K562 (cell line): ENCODE results near the gene LENG8. TPM values are rescaled to one million over a fixed set of nuclear protein-coding genes. Genes with fewer than 3 reads are reported as not detected.

ENCODE experiments used
- ATAC-seq: fragments of 200-7000 bp; cut with Tn5 transposase; 3 replicates; pipeline ENCODE4 v1.9.1; 2020; ENCODE audit warnings: moderate library complexity
- BruUV-seq: library from RNA; stranded (reverse); fragments of 400-500 nt; replicated peaks from 2 replicates; lab custom pipeline; 2021; lab: Mats Ljungman, UMichigan
- CTCF ChIA-PET: fragments of 300-600 bp; formaldehyde crosslinking; extraction: SDS; loops from one replicate; lab custom pipeline; 2021; ENCODE audit warnings: low intra/inter-chr PET ratio; lab: Yijun Ruan, JAX
- POLR2A ChIA-PET: fragments of 300-600, 350-650 bp; sonication (Branson Sonifier 250); formaldehyde crosslinking; extraction: SDS; loops from one replicate; lab custom pipeline; 2021; ENCODE audit warnings: antibody characterized with exemption, inconsistent platforms; lab: Yijun Ruan, JAX
- DNase-seq, 4 experiments: peaks; one replicate each; pipeline versions ENCODE4 v3.0.0 to v3.0.0-alpha.2; 2011 to 2018; ENCODE audit warnings: low spot score in 3 of 4, mixed read lengths in 3 of 4; ENCODE audit errors: extremely low read depth in 1 of 4
- FAIRE-seq: peaks from 2 replicates; lab custom pipeline; 2011; peaks lifted over from hg19 to GRCh38; lab: Jason Lieb, UNC
- H2AFZ ChIP-seq: 2 replicates; pipeline ENCODE4 v1.6.0; 2011; ENCODE audit warnings: low read depth, low read length, control low read depth, inconsistent platforms
- H3K27ac ChIP-seq: fragments of 200-600 bp; 3 replicates; pipeline ENCODE4 v1.8.0; 2011; ENCODE audit warnings: low read depth, mild to moderate bottlenecking, control low read depth, inconsistent platforms, low read length, moderate library complexity, mixed read lengths; ENCODE audit errors: extremely low read depth
- H3K27me3 ChIP-seq, 2 experiments: fragments of 300-600 bp in 1 of 2; 2 replicates in 1 of 2; 3 replicates in 1 of 2; pipeline versions ENCODE4 v1.6.0 to v1.8.0; 2011; ENCODE audit warnings: inconsistent platforms in 2 of 2, low read length in 2 of 2, mild to moderate bottlenecking in 1 of 2, mixed read lengths in 1 of 2, moderate library complexity in 1 of 2; ENCODE audit not compliant: control insufficient read depth in 2 of 2, insufficient read depth in 2 of 2
- H3K36me3 ChIP-seq: fragments of 300-600 bp; 3 replicates; pipeline ENCODE4 v1.8.0; 2011; ENCODE audit warnings: mild to moderate bottlenecking, low read length, inconsistent platforms; ENCODE audit not compliant: control insufficient read depth, insufficient read depth
- H3K4me1 ChIP-seq, 2 experiments: fragments of 200-600 bp in 1 of 2; replicated peaks in 1 of 2; 2 replicates in 1 of 2; 3 replicates in 1 of 2; pipeline versions ENCODE4 v1.5.1 to v1.8.0; 2011; ENCODE audit warnings: inconsistent platforms in 2 of 2, low read length in 2 of 2, mild to moderate bottlenecking in 1 of 2, mixed read lengths in 1 of 2, moderate library complexity in 1 of 2; ENCODE audit not compliant: control insufficient read depth in 2 of 2, insufficient read depth in 2 of 2
- H3K4me2 ChIP-seq: 2 replicates; pipeline ENCODE4 v1.6.1; 2011; ENCODE audit warnings: low read length, control low read depth, inconsistent platforms, mixed read lengths; ENCODE audit not compliant: insufficient read depth
- H3K4me3 ChIP-seq: fragments of 200-600 bp; sonication (generic), shearing (Covaris generic); 2 replicates; pipeline ENCODE4 v1.5.1; 2016; ENCODE audit warnings: control low read depth, inconsistent platforms
- H3K79me2 ChIP-seq: fragments of 200-600 bp; 3 replicates; pipeline ENCODE4 v1.8.0; 2011; ENCODE audit warnings: low read length, inconsistent platforms; ENCODE audit not compliant: control insufficient read depth, insufficient read depth
- H3K9ac ChIP-seq, 2 experiments: 2 replicates each; pipeline versions ENCODE4 v1.6.0 to v1.6.1; 2011; ENCODE audit warnings: low read depth in 2 of 2, low read length in 2 of 2, control low read depth in 1 of 2, inconsistent platforms in 1 of 2, mild to moderate bottlenecking in 1 of 2, mixed read lengths in 1 of 2; ENCODE audit not compliant: insufficient read depth in 1 of 2
- H3K9me1 ChIP-seq: one replicate; pipeline ENCODE4 v1.6.0; 2011; ENCODE audit warnings: inconsistent platforms, mild to moderate bottlenecking, low read length, moderate library complexity; ENCODE audit not compliant: control insufficient read depth, insufficient read depth
- H3K9me3 ChIP-seq: replicated peaks from 2 replicates; pipeline ENCODE4 v1.5.1; 2011; ENCODE audit warnings: low read depth, low read length, inconsistent platforms; ENCODE audit not compliant: control insufficient read depth, insufficient read depth
- H4K20me1 ChIP-seq: replicated peaks from 2 replicates; pipeline ENCODE4 v1.6.1; 2011; ENCODE audit warnings: low read length, inconsistent platforms, mixed read lengths; ENCODE audit not compliant: control insufficient read depth, insufficient read depth
- DEAF1 ChIP-seq: fragments of 450-650 bp; formaldehyde crosslinking; IDR thresholded peaks from 2 replicates; pipeline ENCODE4 v1.4.0; 2020; ENCODE audit warnings: mild to moderate bottlenecking, moderate library complexity
- DLX4 ChIP-seq: fragments of 250-450 bp; sonication (Bioruptor Pico); IDR thresholded peaks from 2 replicates; pipeline ENCODE4 v1.6.1; 2021; ENCODE audit warnings: mild to moderate bottlenecking
- E2F1 ChIP-seq: sonication (generic); formaldehyde crosslinking; IDR thresholded peaks from 2 replicates; pipeline ENCODE4 v1.8.1; 2023; ENCODE audit warnings: mild to moderate bottlenecking, missing genetic modification reagents, moderate library complexity
- ILK ChIP-seq: fragments of 450-650 bp; IDR thresholded peaks from 2 replicates; pipeline ENCODE4 v1.6.1; 2016; ENCODE audit warnings: missing genetic modification characterization, low read depth, mild to moderate bottlenecking, missing compliant biosample characterization, moderate library complexity, borderline replicate concordance
- JUND ChIP-seq, 2 experiments: IDR thresholded peaks; 2 replicates in 1 of 2; 3 replicates in 1 of 2; pipeline ENCODE4 v1.6.1; 2011; ENCODE audit warnings: borderline replicate concordance in 2 of 2, low read depth in 2 of 2, low read length in 2 of 2, improper control_type of control experiment in 1 of 2, missing biosample characterization in 1 of 2, missing genetic modification characterization in 1 of 2, missing genetic modification reagents in 1 of 2
- LARP7 ChIP-seq: fragments of 450-650 bp; IDR thresholded peaks from 2 replicates; pipeline ENCODE4 v1.6.1; 2016
- LEF1 ChIP-seq: fragments of 450-650 bp; IDR thresholded peaks from 2 replicates; pipeline ENCODE4 v1.6.1; 2016; ENCODE audit warnings: mild to moderate bottlenecking
- MCM5 ChIP-seq: fragments of 450-650 bp; IDR thresholded peaks from 2 replicates; pipeline ENCODE4 v1.6.1; 2016; ENCODE audit warnings: low read depth
- MEF2D ChIP-seq: conservative IDR thresholded peaks from 2 replicates; pipeline ENCODE4 v1.6.1; 2016; ENCODE audit warnings: low read depth, missing genetic modification characterization, missing compliant biosample characterization
- PHTF2 ChIP-seq: fragments of 250-450 bp; sonication (Bioruptor Pico); IDR thresholded peaks from 2 replicates; pipeline ENCODE4 v1.5.0; 2021; ENCODE audit warnings: mild to moderate bottlenecking
- PKNOX1 ChIP-seq: fragments of 450-650 bp; IDR thresholded peaks from 2 replicates; pipeline ENCODE4 v1.6.1; 2016
- POLR3G ChIP-seq: IDR thresholded peaks from 2 replicates; pipeline ENCODE4 v1.6.1; 2011; ENCODE audit not compliant: insufficient read length, insufficient replicate concordance; ENCODE audit errors: extremely low read depth
- RAD21 ChIP-seq, 2 experiments: fragments of 250-450 bp in 1 of 2; fragments of 450-650 bp in 1 of 2; sonication (Bioruptor Pico) in 1 of 2; formaldehyde crosslinking in 1 of 2; IDR thresholded peaks in 1 of 2; conservative IDR thresholded peaks in 1 of 2; 2 replicates each; pipeline versions ENCODE4 v1.4.0 to v1.8.0; 2020 to 2022; ENCODE audit warnings: mild to moderate bottlenecking in 2 of 2, moderate library complexity in 1 of 2
- SMC3 ChIP-seq: conservative IDR thresholded peaks from 2 replicates; pipeline ENCODE4 v1.6.1; 2011; ENCODE audit warnings: low read depth, low read length, improper control_type of control experiment; ENCODE audit not compliant: insufficient read depth
- ZNF143 ChIP-seq: sonication (generic); formaldehyde crosslinking; IDR thresholded peaks from 2 replicates; pipeline ENCODE4 v1.9.0; 2022; ENCODE audit warnings: mild to moderate bottlenecking, missing genetic modification reagents
- ZNF444 ChIP-seq: fragments of 250-450 bp; sonication (Bioruptor Pico); IDR thresholded peaks from 2 replicates; pipeline ENCODE4 v1.4.0; 2020; ENCODE audit warnings: mild to moderate bottlenecking, moderate library complexity
- ZNF717 ChIP-seq: fragments of 250-450 bp; sonication (Bioruptor Pico); IDR thresholded peaks from 2 replicates; pipeline ENCODE4 v1.5.0; 2021
- WGBS: fragments of 100-300 bp; shearing (Covaris generic); methylation state at CpG from one replicate; pipeline ENCODE4 v1.1.6; 2016; ENCODE audit warnings: low coverage, mixed read lengths; ENCODE audit not compliant: insufficient coverage; ENCODE audit errors: missing lambda C conversion rate; 5-methylcytosine and 5-hydroxymethylcytosine counted together
- in situ Hi-C: fragments of 300-500 bp; cut with MboI; formaldehyde crosslinking; loops from 4 replicates; pipeline ENCODE4 v1.15.0; 2018; ENCODE audit warnings: inconsistent platforms, mixed read lengths
- intact Hi-C: fragments of 100-400 bp; cut with micrococcal nuclease; formaldehyde crosslinking; loops from 2 replicates; pipeline ENCODE4 v1.14.2; 2022
- polyA plus RNA-seq, 8 experiments: library from polyadenylated mRNA; depleted of rRNA in 4 of 8; stranded (reverse) in 5 of 8; unstranded in 3 of 8; fragments of >200 nt; fragmentation: Nextera tagmentation in 2 of 8; fragmentation: Illumina TruSeq in 1 of 8; extraction: Ambion mirVana in 2 of 8; extraction: Trizol in 1 of 8; gene quantifications; 2 replicates each; pipeline versions ENCODE4 v1.2.1 to v1.2.3, GENCODE V29; 2011 to 2014; ENCODE audit warnings: inconsistent platforms in 1 of 8, missing spikeins in 1 of 8
- total RNA-seq, 7 experiments: library from RNA; depleted of rRNA in 6 of 7; stranded (reverse); fragments of >200 nt in 6 of 7; fragmentation: Illumina TruSeq in 2 of 7; extraction: Trizol in 2 of 7; gene quantifications; 2 replicates each; pipeline versions ENCODE4 v1.2.1 to v1.2.3, GENCODE V29; 2011 to 2021; ENCODE audit warnings: low replicate concordance in 1 of 7

LENG8 gene
- total and polyA plus RNA-seq, 9 of the 15 experiments (the other 6 are each of a cell fraction or from before 2014, with no cell fraction given) = 0.74 to 146 (median 28.1) TPM

- 10% methylated on average over 10 of the region's 10 CpGs for WGBS
- ATAC-seq (peak; percentile 77), DNase-seq (peak in 3 of 4 experiments; percentile 44 to 67 (median 50)), FAIRE-seq (peak; percentile 82)
- Histone ChIP-seq H3K27me3 (peaks cover 7 to 16% of the 10 kb centered on the region in 2 experiments; a peak in 4 of 5 replicates), H3K79me2 (no peaks in the 10 kb centered on the region), H3K9ac (no peak overlapping the region), H3K9me1 (no peaks in the 10 kb centered on the region), H3K4me3 (no peak overlapping the region), H3K27ac (no peak overlapping the region), H3K9me3 (no peaks in the 10 kb centered on the region), H2AFZ (no peak overlapping the region), H3K4me1 (no peaks in the 10 kb centered on the region), H3K4me2 (no peak overlapping the region), H4K20me1 (peaks cover 2% of the 10 kb centered on the region; the same call in 1 of the 2 replicates), H3K36me3 (no peaks in the 10 kb centered on the region)
- CTCF ChIA-PET = interaction anchor here (1.3 kb wide), 1 partner anchor 197 kb away, joined by 8 read pairs; no protein-coding TSS in a partner anchor
- intact Hi-C loops = no loop called here
- POLR2A ChIA-PET = no interaction called here
- in situ Hi-C loops = no loop called here
- BruUV-seq = no TSS peak
- TF ChIP-seq RAD21 (CRISPR knock-in tag; conservative IDR thresholded peaks at IDR 0.05 in 1 of 2, IDR thresholded peaks at IDR 0.05 in 1 of 2) (peak; percentile 51 to 71; a peak in 3 of 4 replicates), MCM5 (no peak), DLX4 (CRISPR knock-in tag) (no peak), PHTF2 (no peak), ZNF143 (CRISPR knock-in tag) (no peak), LEF1 (no peak), POLR3G (no peak), SMC3 (0 out of 2 replicates have a peak, but pooled peaks have one; percentile 18), LARP7 (no peak), DEAF1 (CRISPR knock-in tag) (peak; percentile 33), MEF2D (tag) (no peak), ILK (tag) (no peak), PKNOX1 (peak; percentile 69), E2F1 (CRISPR knock-in tag) (no peak), ZNF717 (CRISPR knock-in tag) (no peak), JUND (IDR thresholded peaks at IDR 0.05; ENCODE audit: borderline replicate concordance, low read depth, low read length) (no peak), JUND (tag; IDR thresholded peaks at IDR 0.05; ENCODE audit: borderline replicate concordance, low read depth, low read length) (no peak), ZNF444 (CRISPR knock-in tag) (no peak)
These were observed 29.8 kb downstream of the LENG8 start for GRCh38 chr19:54478677-54479266.
